ENCODE data around the gene CPT1A. TPM values are rescaled to one million over a fixed set of nuclear protein-coding genes. Genes with fewer than 3 reads are reported as not detected.

The CPT1A gene
- total and polyA plus RNA-seq, 7 donors: 12.0 to 87.8 (median 33.9) TPM

DNA sequence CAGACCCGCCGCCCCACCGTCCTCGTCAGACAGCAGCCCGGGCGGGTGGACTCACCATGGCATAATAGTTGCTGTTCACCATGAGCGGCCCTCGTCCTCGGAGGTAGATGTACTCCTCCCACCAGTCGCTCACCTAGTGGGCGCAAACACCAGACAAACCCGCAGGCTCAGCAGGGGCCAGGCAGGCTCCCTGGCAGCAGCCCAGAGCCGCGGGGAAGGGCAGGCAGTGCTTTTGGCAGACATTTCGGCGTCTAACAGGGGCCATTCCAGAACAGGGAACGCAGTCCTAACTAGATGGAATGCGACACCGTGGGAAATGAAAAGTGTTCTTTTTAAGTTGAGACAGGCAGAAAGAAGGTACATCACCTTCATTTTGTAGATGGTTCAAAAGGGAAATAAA, 44.9 kb downstream of the CPT1A start:
- no peaks in the 10 kb centered on the region for H3K4me1 ChIP-seq
- no peak for DNase-seq
- TF ChIP-seq EP300 (IDR thresholded peaks at IDR 0.05) (no peak), POLR2A (IDR thresholded peaks at IDR 0.05) (no peak), POLR2AphosphoS5 (IDR thresholded peaks at IDR 0.05) (no peak)
- TF ChIP-seq, protein P1, sequence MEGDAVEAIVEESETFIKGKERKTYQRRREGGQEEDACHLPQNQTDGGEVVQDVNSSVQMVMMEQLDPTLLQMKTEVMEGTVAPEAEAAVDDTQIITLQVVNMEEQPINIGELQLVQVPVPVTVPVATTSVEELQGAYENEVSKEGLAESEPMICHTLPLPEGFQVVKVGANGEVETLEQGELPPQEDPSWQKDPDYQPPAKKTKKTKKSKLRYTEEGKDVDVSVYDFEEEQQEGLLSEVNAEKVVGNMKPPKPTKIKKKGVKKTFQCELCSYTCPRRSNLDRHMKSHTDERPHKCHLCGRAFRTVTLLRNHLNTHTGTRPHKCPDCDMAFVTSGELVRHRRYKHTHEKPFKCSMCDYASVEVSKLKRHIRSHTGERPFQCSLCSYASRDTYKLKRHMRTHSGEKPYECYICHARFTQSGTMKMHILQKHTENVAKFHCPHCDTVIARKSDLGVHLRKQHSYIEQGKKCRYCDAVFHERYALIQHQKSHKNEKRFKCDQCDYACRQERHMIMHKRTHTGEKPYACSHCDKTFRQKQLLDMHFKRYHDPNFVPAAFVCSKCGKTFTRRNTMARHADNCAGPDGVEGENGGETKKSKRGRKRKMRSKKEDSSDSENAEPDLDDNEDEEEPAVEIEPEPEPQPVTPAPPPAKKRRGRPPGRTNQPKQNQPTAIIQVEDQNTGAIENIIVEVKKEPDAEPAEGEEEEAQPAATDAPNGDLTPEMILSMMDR (IDR thresholded peaks at IDR 0.05): no peak
- H3K27me3 ChIP-seq: no peaks in the 10 kb centered on the region
- no peak overlapping the region for H3K27ac ChIP-seq
- no peak overlapping the region for H3K4me3 ChIP-seq
- 93% methylated on average over 19 of the region's 19 CpGs for WGBS, 2 donors
- intact Hi-C loops (cut with DNase I): no loop called here
- H3K36me3 ChIP-seq: peaks cover 31 to 98% (median 81%) of the 10 kb centered on the region in 4 donors
- no peaks in the 10 kb centered on the region for H3K9me3 ChIP-seq

DNA sequence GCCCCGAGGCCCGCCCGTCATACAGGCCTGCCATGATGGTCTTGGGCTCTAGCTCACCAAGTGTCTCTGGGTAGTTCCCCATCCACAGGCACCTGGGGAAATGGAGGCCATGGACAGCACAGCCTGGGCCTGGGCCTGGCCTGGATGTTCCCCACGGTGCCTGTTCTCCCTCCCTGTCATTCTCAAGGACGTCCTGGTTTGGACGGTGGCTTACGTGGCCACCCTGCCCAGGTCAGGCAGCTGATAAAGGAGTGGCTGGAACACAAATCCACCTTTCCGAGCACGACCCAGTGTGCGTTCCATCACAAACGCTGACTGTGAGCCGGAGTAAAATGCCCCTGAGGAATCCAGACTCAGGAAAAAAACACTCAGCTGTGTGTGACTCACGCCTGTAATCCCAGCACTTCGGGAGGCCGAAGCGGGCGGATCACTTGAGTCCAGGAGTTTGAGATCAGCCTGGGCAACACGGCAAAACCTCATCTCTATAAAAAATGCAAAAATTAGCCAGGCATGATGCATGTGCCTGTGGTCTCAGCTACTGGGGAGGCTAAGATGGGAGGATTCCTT, 49.2 kb downstream of the CPT1A start:
- Histone ChIP-seq H3K36me3 (peaks cover 30 to 88% (median 70%) of the 10 kb centered on the region in 4 donors), H3K4me1 (no peaks in the 10 kb centered on the region), H3K27ac (no peak overlapping the region), H3K9me3 (no peaks in the 10 kb centered on the region), H3K4me3 (no peak overlapping the region), H3K27me3 (no peaks in the 10 kb centered on the region)
- no peak for DNase-seq
- intact Hi-C loops (cut with DNase I): no loop called here
- WGBS, 2 donors: 95 to 96% methylated on average over 18 of the region's 18 CpGs
- TF ChIP-seq POLR2AphosphoS5 (IDR thresholded peaks at IDR 0.05) (no peak), POLR2A (IDR thresholded peaks at IDR 0.05) (no peak), EP300 (IDR thresholded peaks at IDR 0.05) (no peak)
- TF ChIP-seq, protein P1 (IDR thresholded peaks at IDR 0.05): no peak

DNA sequence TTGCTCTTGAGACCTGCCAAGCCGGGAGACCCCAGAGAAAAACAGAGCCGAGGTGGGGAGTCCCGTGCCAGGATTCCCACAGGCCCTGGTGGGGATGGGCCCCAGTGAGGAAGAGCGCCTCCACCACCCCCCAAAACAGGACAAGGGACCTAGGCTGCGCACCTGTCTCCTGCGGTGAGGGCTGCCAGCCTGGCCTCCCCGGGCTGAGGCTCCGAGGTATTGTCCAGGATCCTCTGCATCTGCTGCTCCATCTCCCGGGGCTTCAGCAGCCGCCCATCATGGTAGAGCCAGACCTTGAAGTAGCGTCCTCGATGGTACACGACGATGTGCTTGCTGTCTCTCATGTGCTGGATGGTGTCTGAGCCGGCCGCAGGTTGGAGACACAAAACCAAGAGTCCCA, 57.1 kb downstream of the CPT1A start:
- intact Hi-C loops (cut with DNase I): no loop called here
- 96 to 97% methylated on average over 16 of the region's 16 CpGs for WGBS, 2 donors
- Histone ChIP-seq H3K36me3 (peaks cover 54 to 86% (median 65%) of the 10 kb centered on the region in 4 donors), H3K4me1 (no peaks in the 10 kb centered on the region), H3K9me3 (no peaks in the 10 kb centered on the region), H3K4me3 (no peak overlapping the region), H3K27ac (no peak overlapping the region), H3K27me3 (no peaks in the 10 kb centered on the region)
- no peak for DNase-seq
- TF ChIP-seq EP300 (IDR thresholded peaks at IDR 0.05) (no peak), POLR2A (IDR thresholded peaks at IDR 0.05) (no peak), POLR2AphosphoS5 (IDR thresholded peaks at IDR 0.05) (no peak)
- TF ChIP-seq, protein P1 (IDR thresholded peaks at IDR 0.05): no peak

DNA sequence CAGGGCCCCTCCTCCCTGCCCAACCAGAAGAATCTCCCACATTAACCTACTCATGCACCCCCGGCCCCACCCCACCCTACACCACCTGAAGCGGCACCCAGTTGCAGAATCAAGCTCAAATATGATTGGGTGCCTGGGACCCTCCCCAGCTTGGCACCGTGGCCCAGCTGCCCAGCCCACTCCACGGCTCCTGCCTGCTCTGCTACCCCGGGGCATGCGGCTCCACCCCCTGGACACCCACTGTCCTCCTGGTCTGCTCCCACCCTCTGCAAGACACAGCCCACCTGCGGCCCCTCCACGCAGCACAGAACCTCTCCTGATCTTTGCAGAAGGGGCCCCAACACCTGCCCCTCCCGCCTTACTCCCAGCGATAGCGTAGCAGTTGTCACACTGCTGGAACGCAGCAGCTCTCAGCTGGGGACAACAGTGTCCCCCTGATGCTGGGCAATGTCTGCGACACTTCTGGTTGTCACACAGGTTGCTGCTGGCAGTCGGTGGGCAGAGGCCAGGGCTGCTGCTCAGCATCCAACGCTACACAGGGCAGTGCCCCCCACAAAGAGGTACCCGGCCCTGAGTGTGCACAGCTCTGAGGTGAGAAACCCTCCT, 58.4 kb downstream of the CPT1A start:
- 93 to 95% methylated on average over 16 of the region's 16 CpGs for WGBS, 2 donors
- Histone ChIP-seq H3K27ac (no peak overlapping the region), H3K9me3 (no peaks in the 10 kb centered on the region), H3K4me3 (no peak overlapping the region), H3K27me3 (no peaks in the 10 kb centered on the region), H3K36me3 (peaks cover 54 to 87% (median 64%) of the 10 kb centered on the region in 4 donors), H3K4me1 (no peaks in the 10 kb centered on the region)
- no peak for TF ChIP-seq POLR2AphosphoS5 (IDR thresholded peaks at IDR 0.05)
- TF ChIP-seq, protein P1 (IDR thresholded peaks at IDR 0.05): no peak
- TF ChIP-seq POLR2A (IDR thresholded peaks at IDR 0.05): no peak
- TF ChIP-seq EP300 (IDR thresholded peaks at IDR 0.05): no peak
- DNase-seq: no peak
- intact Hi-C loops (cut with DNase I): no loop called here

All from sigmoid colon (tissue), 7 donors.